ENCODE results near the gene PLAU. TPM values are rescaled to one million over a fixed set of nuclear protein-coding genes. Genes with fewer than 3 reads are reported as not detected.

The PLAU gene
- total RNA-seq, 2 experiments from 2014 or later, result 0.61 to 0.62 TPM

- no peaks in the 10 kb centered on the region for H3K9me3 Mint-ChIP-seq
- no peak overlapping the region for H3K4me3 Mint-ChIP-seq
- peak overlapping the region; percentile 9 for H3K27ac Mint-ChIP-seq
- peaks cover 24% of the 10 kb centered on the region for H3K36me3 Mint-ChIP-seq
- peaks cover 45% of the 10 kb centered on the region for H3K4me1 Mint-ChIP-seq
- H3K27me3 Mint-ChIP-seq, result no peaks in the 10 kb centered on the region
- POLR2A ChIA-PET, result no interaction called here
- ATAC-seq (ENCODE audit: low read depth), result no peak
- no peak for DNase-seq
These were observed 39.4 kb upstream of the PLAU start for GRCh38 chr10:73871295-73872189.

GRCh38 chr10:73872190-73872710 is 38.7 kb upstream of the PLAU start:
- no peak for DNase-seq
- H3K9me3 Mint-ChIP-seq, result no peaks in the 10 kb centered on the region
- H3K27me3 Mint-ChIP-seq, result no peaks in the 10 kb centered on the region
- peaks cover 24% of the 10 kb centered on the region for H3K36me3 Mint-ChIP-seq
- H3K4me1 Mint-ChIP-seq, result peaks cover 45% of the 10 kb centered on the region
- H3K27ac Mint-ChIP-seq, result peak overlapping the region; percentile 81
- POLR2A ChIA-PET, result no interaction called here
- ATAC-seq (ENCODE audit: low read depth), result no peak
- H3K4me3 Mint-ChIP-seq, result peak overlapping the region; percentile 77

DNA sequence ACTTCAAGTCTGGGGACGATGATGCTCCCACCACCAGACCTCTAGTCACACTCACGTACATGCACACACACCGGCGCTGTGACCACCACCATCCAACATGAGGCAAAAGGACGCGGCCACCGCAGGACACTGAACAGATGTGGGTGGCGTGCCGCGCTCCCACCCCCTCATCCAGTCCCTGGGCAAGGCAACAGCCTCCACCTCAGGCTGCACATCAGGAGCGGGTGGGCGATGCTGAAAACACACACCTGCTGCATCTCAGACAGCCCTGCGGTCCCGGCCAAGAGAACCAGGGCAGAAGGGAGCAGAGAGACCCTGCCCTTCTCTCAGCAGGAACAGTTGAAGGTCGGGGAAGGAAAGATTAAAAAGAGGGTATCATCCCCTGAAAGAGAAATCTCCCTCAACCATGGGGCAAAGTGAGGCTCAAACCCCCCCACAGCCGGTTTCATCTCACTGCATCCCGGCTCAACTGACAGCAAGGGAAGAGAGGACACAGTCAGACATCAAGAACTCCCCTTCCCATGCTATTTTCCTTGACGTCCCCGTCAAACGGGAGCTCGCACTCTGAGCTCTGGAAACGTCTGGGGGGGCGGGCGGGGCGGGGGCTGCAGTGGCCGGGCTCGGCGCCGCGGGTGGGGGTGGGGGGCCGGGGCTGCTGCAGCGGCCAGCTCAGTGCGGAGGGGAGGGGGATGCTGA is 37.6 kb upstream of the PLAU start:
- H3K36me3 Mint-ChIP-seq, result peaks cover 21% of the 10 kb centered on the region
- POLR2A ChIA-PET, result interaction anchor here (1.4 to 2.8 kb wide), 5 partner anchors 8 to 23 kb away, joined by 4 to 24 read pairs (median 20); no protein-coding TSS in a partner anchor
- DNase-seq (no peak), ATAC-seq (ENCODE audit: low read depth) (no peak)
- no peaks in the 10 kb centered on the region for H3K9me3 Mint-ChIP-seq
- peak overlapping the region; percentile 77 for H3K4me3 Mint-ChIP-seq
- peaks cover 47% of the 10 kb centered on the region for H3K4me1 Mint-ChIP-seq
- no peaks in the 10 kb centered on the region for H3K27me3 Mint-ChIP-seq
- H3K27ac Mint-ChIP-seq, result peak overlapping the region; percentile 64

- peak; percentile 1 for ATAC-seq (ENCODE audit: low read depth)
- Mint-ChIP-seq H3K4me1 (peaks cover 48% of the 10 kb centered on the region), H3K9me3 (no peaks in the 10 kb centered on the region), H3K4me3 (peak overlapping the region; percentile 56), H3K36me3 (peaks cover 19% of the 10 kb centered on the region), H3K27me3 (no peaks in the 10 kb centered on the region), H3K27ac (no peak overlapping the region)
- peak; percentile 51 for DNase-seq
- POLR2A ChIA-PET, result interaction anchor here (1.0 to 2.8 kb wide), 6 partner anchors 8 to 101 kb away, joined by 3 to 24 read pairs (median 18); no protein-coding TSS in a partner anchor
These were observed 37.1 kb upstream of the PLAU start for GRCh38 chr10:73873838-73874215.

GRCh38 chr10:73874267-73875138 is 36.4 kb upstream of the PLAU start, which contains the start of gene CAMK2G:
CAMK2G (minus strand) TSS chr10:73874555; CDS start chr10:73874461, 94 bp downstream.
- Mint-ChIP-seq H3K4me3 (peak within 1 kb of the TSS; percentile 95), H3K27ac (peak within 1 kb of the TSS; percentile 79), H3K27me3 (no peaks in the 10 kb centered on the region), H3K36me3 (peaks cover 19% of the 10 kb centered on the region), H3K9me3 (no peaks in the 10 kb centered on the region), H3K4me1 (peaks cover 55% of the 10 kb centered on the region)
- POLR2A ChIA-PET, result interaction anchor here (1.0 to 2.8 kb wide), 7 partner anchors 9 to 102 kb away, joined by 3 to 24 read pairs (median 15); no protein-coding TSS in a partner anchor
- DNase-seq (peak; percentile 86), ATAC-seq (ENCODE audit: low read depth) (peak; percentile 88)

DNA sequence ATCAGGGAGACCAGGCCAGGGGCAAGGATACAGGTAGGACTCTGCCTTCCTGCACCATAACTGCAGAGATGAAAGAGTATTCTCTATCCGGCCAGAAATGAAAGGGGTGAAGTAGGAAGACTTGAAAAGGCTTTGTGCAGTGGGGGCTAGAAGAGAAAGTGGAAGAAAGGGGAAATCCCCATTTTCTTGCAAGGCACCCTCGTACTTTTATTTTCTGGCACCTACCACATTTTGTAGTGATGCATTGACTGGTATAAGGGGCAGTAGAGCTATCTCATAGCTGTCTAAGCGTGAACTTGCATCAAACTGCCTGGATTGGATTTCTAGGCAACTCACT is 35.8 kb upstream of the PLAU start:
- POLR2A ChIA-PET, result interaction anchor here (1.2 to 2.8 kb wide), 6 partner anchors 9 to 28 kb away, joined by 4 to 24 read pairs (median 18); no protein-coding TSS in a partner anchor
- DNase-seq, result no peak
- Mint-ChIP-seq H3K4me1 (peaks cover 60% of the 10 kb centered on the region), H3K27ac (peak overlapping the region; percentile 79), H3K4me3 (peak overlapping the region; percentile 95), H3K36me3 (peaks cover 18% of the 10 kb centered on the region), H3K9me3 (no peaks in the 10 kb centered on the region), H3K27me3 (no peaks in the 10 kb centered on the region)
- ATAC-seq (ENCODE audit: low read depth), result peak; percentile 41

- DNase-seq, result no peak
- Mint-ChIP-seq H3K4me1 (peaks cover 54% of the 10 kb centered on the region), H3K9me3 (no peaks in the 10 kb centered on the region), H3K4me3 (peak overlapping the region; percentile 35), H3K27me3 (no peaks in the 10 kb centered on the region), H3K36me3 (peaks cover 9% of the 10 kb centered on the region), H3K27ac (no peak overlapping the region)
- ATAC-seq (ENCODE audit: low read depth), result no peak
- POLR2A ChIA-PET, result interaction anchor here (0.7 to 2.6 kb wide), 4 partner anchors 10 to 29 kb away, joined by 3 to 15 read pairs (median 4); no protein-coding TSS in a partner anchor
These were observed 34.8 kb upstream of the PLAU start for GRCh38 chr10:73876157-73876556.

DNA sequence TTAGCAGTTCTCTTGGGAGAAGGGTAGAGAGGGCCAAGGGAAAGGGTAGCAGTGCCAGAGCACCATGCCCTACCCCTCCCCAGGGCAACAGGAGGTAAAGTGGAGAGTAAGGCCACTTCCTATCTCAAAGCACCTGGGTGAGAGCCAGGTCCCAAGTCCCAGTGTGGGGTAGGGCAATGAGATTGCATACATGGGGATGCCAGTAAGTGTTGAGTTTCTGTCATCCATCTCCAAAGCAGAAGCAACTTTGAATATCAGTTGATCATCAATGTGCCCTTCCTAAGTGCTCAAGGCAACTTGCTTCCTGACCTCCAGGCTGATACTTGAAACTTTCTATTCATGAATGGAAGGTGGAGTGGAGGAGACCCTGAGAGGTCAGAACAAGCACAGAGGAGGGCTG is 34.4 kb upstream of the PLAU start:
- POLR2A ChIA-PET, result no interaction called here
- Mint-ChIP-seq H3K4me3 (no peak overlapping the region), H3K27me3 (peaks cover 3% of the 10 kb centered on the region), H3K9me3 (no peaks in the 10 kb centered on the region), H3K4me1 (peaks cover 53% of the 10 kb centered on the region), H3K27ac (no peak overlapping the region), H3K36me3 (peaks cover 6% of the 10 kb centered on the region)
- ATAC-seq (ENCODE audit: low read depth) (no peak), DNase-seq (no peak)

DNA sequence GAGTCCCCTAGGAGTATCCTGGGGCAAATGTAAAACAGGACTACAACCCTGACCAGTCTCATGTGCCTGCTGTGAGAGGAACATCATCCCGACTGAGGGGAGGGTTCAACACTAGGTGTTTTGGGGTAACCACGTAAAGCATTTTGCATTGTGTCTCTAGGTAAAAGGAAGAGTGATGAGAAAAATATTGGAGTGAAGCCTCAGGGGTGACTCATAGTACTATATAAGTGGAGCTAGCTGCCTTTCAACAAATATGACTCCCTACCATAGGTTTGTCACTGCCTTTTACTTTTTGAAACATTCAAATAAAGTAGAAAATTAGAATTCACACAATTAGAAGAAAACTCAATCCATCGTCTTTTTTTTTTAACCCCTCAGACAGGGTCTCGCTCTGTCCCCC is 34.0 kb upstream of the PLAU start:
- POLR2A ChIA-PET, result no interaction called here

DNA sequence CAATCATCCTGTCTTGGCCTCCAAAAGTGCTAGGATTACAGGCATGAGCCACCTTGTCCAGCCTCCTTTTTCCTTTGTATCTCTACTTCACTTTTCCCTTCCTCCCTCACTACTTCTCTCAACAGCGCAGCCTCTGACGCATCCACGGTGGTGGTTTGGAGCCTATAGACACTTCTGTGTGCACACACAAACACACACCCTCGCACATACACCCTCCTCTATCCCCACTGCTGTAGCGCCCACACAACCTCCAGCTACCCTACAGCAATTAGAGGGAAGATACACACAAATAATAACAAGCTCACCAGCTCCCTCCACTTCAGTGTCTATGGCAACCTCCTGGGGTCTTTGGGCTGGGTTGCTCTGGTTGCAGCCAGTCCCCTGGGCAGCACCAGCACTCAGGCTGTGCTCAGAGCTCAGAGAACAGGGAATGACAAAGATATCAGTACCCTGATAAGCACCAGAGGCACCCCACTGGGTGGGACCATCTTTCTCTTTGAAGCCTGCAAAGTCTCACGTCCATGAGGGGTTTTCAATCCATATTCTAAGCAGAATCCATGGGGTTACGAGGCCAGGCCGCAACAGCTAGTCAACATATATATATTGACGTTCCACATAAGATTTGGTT is 33.3 kb upstream of the PLAU start:
- peaks cover 51% of the 10 kb centered on the region for H3K4me1 Mint-ChIP-seq
- POLR2A ChIA-PET, result interaction anchor here (2.7 kb wide), 1 partner anchor 28 kb away, joined by 20 read pairs; no protein-coding TSS in a partner anchor
- H3K4me3 Mint-ChIP-seq, result no peak overlapping the region
- peaks cover 3% of the 10 kb centered on the region for H3K36me3 Mint-ChIP-seq
- ATAC-seq (ENCODE audit: low read depth) (no peak), DNase-seq (no peak)
- peak overlapping the region; percentile 72 for H3K27ac Mint-ChIP-seq
- H3K27me3 Mint-ChIP-seq, result peaks cover 5% of the 10 kb centered on the region
- no peaks in the 10 kb centered on the region for H3K9me3 Mint-ChIP-seq

More for the DNA sequence above, 34.0 kb upstream of the PLAU start:
- peaks cover 53% of the 10 kb centered on the region for H3K4me1 Mint-ChIP-seq
- H3K9me3 Mint-ChIP-seq, result no peaks in the 10 kb centered on the region
- no peak for ATAC-seq (ENCODE audit: low read depth)
- no peak overlapping the region for H3K4me3 Mint-ChIP-seq
- peaks cover 5% of the 10 kb centered on the region for H3K36me3 Mint-ChIP-seq
- peaks cover 5% of the 10 kb centered on the region for H3K27me3 Mint-ChIP-seq
- DNase-seq, result no peak
- no peak overlapping the region for H3K27ac Mint-ChIP-seq

DNA sequence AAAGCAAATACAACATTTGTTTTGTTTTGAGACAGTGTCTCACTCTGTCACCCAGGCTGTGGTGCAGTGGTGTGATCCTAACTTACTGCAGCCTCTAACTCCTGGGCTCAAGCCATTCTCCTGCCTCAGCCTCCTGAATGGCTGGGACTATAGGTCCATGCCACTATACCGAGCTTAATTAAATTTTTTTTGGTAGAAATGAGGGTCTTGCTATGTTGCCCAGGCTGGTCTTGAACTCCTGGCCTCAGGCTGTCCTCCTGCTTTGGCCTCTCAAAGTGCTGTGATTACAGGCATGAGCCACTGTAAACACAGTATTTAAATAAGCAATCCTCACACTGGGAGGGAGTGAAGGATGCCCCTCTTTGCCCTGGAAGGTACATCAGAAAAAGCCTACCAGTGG is 32.6 kb upstream of the PLAU start:
- DNase-seq, result no peak
- H3K27ac Mint-ChIP-seq, result no peak overlapping the region

More for the DNA sequence above, 32.6 kb upstream of the PLAU start:
- POLR2A ChIA-PET, result interaction anchor here (0.6 to 2.8 kb wide), 7 partner anchors 12 to 134 kb away, joined by 3 to 20 read pairs (median 6); partner anchors contain the start of gene SEC24C
- ATAC-seq (ENCODE audit: low read depth), result no peak
- H3K27me3 Mint-ChIP-seq, result peaks cover 5% of the 10 kb centered on the region
- no peak overlapping the region for H3K4me3 Mint-ChIP-seq
- H3K4me1 Mint-ChIP-seq, result peaks cover 44% of the 10 kb centered on the region
- no peaks in the 10 kb centered on the region for H3K9me3 Mint-ChIP-seq
- H3K36me3 Mint-ChIP-seq, result no peaks in the 10 kb centered on the region
